ENCODE results near the gene RFC1. TPM values are rescaled to one million over a fixed set of nuclear protein-coding genes. Genes with fewer than 3 reads are reported as not detected.
"Not testable (repeated sequence)": the region's sequence is repeated elsewhere in the genome, so short reads cannot be mapped to it uniquely, and the experiment has no call there.

RFC1 gene
- polyA plus RNA-seq, 1 experiment = 35.7 TPM

DNA sequence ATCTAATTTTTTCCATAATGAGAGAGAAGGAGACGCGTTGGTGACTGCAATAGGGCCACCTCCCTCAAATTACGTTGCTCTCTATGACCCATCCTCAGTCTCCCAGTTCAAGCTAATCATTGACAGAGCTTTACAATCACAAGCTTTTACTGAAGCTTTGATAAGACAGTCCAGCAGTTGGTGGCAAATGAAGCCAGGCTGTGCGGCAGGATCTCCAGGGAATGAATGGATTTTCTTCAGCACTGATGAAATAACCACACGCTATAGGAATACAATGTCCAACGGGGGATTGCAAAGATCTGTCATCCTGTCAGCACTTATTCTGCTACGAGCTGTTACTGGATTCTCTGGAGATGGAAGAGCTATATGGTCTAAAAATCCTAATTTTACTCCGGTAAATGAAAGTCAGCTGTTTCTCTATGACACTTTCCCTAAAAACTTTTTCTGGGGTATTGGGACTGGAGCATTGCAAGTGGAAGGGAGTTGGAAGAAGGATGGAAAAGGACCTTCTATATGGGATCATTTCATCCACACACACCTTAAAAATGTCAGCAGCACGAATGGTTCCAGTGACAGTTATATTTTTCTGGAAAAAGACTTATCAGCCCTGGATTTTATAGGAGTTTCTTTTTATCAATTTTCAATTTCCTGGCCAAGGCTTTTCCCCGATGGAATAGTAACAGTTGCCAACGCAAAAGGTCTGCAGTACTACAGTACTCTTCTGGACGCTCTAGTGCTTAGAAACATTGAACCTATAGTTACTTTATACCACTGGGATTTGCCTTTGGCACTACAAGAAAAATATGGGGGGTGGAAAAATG is 40.8 kb upstream of the RFC1 start, which contains the start of gene KLB:
Gene KLB, plus strand, starts transcription at position 168 of the 821 bp plus-strand sequence. Its CDS starts 20 bp downstream, at position 188.
- Histone ChIP-seq H3K4me3 (ENCODE audit: low read depth, low read length) (no peak within 1 kb of the TSS), H3K27ac (ENCODE audit: low read depth, low read length) (no peak within 1 kb of the TSS), H3K9me3 (ENCODE audit: control insufficient read depth, insufficient read depth, low read length) (no peaks in the 10 kb centered on the region), H3K27me3 (ENCODE audit: control insufficient read depth, insufficient read depth, low read length) (peaks cover 4% of the 10 kb centered on the region)
- POLR2A ChIA-PET = interaction anchor here (0.6 kb wide), 1 partner anchor 647 kb away, joined by 4 read pairs; no protein-coding TSS in a partner anchor
- CTCF ChIA-PET = interaction anchor here (0.6 to 1.0 kb wide), 2 partner anchors 13 to 187 kb away, joined by 3 to 4 read pairs; no protein-coding TSS in a partner anchor
- TF ChIP-seq, protein P1, sequence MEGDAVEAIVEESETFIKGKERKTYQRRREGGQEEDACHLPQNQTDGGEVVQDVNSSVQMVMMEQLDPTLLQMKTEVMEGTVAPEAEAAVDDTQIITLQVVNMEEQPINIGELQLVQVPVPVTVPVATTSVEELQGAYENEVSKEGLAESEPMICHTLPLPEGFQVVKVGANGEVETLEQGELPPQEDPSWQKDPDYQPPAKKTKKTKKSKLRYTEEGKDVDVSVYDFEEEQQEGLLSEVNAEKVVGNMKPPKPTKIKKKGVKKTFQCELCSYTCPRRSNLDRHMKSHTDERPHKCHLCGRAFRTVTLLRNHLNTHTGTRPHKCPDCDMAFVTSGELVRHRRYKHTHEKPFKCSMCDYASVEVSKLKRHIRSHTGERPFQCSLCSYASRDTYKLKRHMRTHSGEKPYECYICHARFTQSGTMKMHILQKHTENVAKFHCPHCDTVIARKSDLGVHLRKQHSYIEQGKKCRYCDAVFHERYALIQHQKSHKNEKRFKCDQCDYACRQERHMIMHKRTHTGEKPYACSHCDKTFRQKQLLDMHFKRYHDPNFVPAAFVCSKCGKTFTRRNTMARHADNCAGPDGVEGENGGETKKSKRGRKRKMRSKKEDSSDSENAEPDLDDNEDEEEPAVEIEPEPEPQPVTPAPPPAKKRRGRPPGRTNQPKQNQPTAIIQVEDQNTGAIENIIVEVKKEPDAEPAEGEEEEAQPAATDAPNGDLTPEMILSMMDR (IDR thresholded peaks at IDR 0.05; ENCODE audit: low read depth, low read length) = no peak
- no peak for DNase-seq (ENCODE audit: low read depth, low spot score)

DNA sequence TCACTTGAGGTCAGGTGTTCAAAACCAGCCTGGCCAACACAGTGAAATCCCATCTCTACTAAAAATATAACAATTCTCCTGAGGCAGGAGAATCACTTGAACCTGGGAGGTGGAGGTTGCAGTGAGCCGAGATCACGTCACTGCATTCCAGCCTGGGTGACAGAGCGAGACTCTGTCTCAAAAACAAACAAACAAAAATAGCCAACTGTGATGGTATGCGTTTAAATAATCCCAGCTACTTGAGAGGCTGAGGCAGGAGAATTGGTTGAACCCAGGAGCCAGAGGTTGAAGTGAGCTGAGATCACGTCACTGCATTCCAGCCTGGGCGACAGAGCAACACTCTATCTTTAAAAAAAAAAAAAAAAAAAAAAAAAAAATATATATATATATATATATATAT is 35.5 kb upstream of the RFC1 start:
- DNase-seq (ENCODE audit: low read depth, low spot score); CTCF ChIA-PET; H3K27me3 ChIP-seq (ENCODE audit: control insufficient read depth, insufficient read depth, low read length); H3K27ac ChIP-seq (ENCODE audit: low read depth, low read length); H3K9me3 ChIP-seq (ENCODE audit: control insufficient read depth, insufficient read depth, low read length); H3K4me3 ChIP-seq (ENCODE audit: low read depth, low read length); POLR2A ChIA-PET: not testable (repeated sequence)

DNA sequence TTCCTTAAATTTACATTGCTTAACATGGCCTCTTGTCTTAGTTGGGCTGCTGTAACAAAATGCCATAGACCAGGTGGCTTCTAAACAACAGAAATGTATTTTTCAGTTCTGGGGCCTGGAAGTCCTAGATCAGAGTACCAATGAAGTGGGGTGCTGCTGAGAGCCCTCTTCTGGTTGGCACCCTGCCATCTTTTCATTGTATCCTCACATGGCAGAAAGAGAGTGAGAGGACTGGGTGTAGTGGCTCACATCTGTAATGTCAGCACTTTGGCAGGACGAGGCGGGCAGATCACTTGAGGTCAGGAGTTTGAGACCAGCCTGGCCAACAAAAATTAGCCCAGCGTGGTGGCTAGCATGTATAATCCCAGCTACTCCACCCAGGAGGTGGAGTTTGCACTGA is 28.5 kb upstream of the RFC1 start:
- Histone ChIP-seq H3K27me3 (ENCODE audit: control insufficient read depth, insufficient read depth, low read length) (peaks cover 6% of the 10 kb centered on the region), H3K9me3 (ENCODE audit: control insufficient read depth, insufficient read depth, low read length) (no peaks in the 10 kb centered on the region), H3K4me3 (ENCODE audit: low read depth, low read length) (no peak overlapping the region), H3K27ac (ENCODE audit: low read depth, low read length) (no peak overlapping the region)
- CTCF ChIA-PET = no interaction called here
- TF ChIP-seq, protein P1 (IDR thresholded peaks at IDR 0.05; ENCODE audit: low read depth, low read length) = no peak
- no peak for DNase-seq (ENCODE audit: low read depth, low spot score)
- POLR2A ChIA-PET = no interaction called here

DNA sequence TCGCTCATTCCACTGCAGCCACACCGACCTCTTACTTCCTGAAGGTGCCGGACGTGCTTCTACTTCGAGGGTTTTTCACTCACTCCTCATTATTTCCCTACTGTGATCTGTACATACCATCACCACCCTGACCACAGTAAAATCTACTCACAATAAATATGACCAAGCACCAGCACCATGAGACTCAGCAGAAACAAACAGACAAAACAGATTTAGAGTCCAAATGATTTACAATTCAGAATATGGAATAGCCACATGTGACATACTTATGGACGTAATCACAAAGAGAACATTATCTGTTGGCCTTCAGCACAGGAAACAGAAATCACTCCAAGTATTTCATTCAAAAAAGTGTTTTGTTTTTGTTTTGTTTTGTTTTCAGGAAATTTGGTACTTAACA is 24.4 kb upstream of the RFC1 start:
- Histone ChIP-seq H3K27me3 (ENCODE audit: control insufficient read depth, insufficient read depth, low read length) (peaks cover 13% of the 10 kb centered on the region), H3K27ac (ENCODE audit: low read depth, low read length) (no peak overlapping the region), H3K9me3 (ENCODE audit: control insufficient read depth, insufficient read depth, low read length) (no peaks in the 10 kb centered on the region), H3K4me3 (ENCODE audit: low read depth, low read length) (no peak overlapping the region)
- ChIA-PET CTCF (no interaction called here), POLR2A (no interaction called here)
- no peak for DNase-seq (ENCODE audit: low read depth, low spot score)
- TF ChIP-seq, protein P1 (IDR thresholded peaks at IDR 0.05; ENCODE audit: low read depth, low read length) = no peak

DNA sequence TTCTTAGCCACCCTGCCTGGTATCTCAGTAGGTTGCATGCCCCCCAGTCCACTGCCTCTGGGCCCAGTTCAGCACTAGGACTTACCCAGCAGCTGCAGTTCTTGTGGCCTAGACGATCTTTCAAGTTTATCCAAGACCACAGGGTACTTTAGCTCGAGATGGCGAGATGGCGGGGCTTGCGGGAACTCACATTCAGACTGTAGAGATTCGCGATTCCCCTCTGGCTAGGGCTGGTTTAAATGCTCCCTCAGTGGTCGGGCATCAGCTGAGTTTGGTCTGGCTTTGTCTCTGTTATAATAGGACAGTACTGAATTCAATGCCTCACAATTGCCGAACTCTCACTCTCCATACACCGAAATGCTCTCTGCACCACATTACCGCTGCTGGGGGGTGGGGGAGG is 18.4 kb upstream of the RFC1 start:
- no peak for DNase-seq (ENCODE audit: low read depth, low spot score)
- TF ChIP-seq, protein P1 (IDR thresholded peaks at IDR 0.05; ENCODE audit: low read depth, low read length) = no peak
- no peak overlapping the region for H3K4me3 ChIP-seq (ENCODE audit: low read depth, low read length)
- H3K9me3 ChIP-seq (ENCODE audit: control insufficient read depth, insufficient read depth, low read length) = no peaks in the 10 kb centered on the region
- POLR2A ChIA-PET = no interaction called here
- CTCF ChIA-PET = no interaction called here
- peaks cover 19% of the 10 kb centered on the region for H3K27me3 ChIP-seq (ENCODE audit: control insufficient read depth, insufficient read depth, low read length)
- no peak overlapping the region for H3K27ac ChIP-seq (ENCODE audit: low read depth, low read length)
